ENCODE measurements around the gene DAB2.
"Not testable (repeated sequence)": the region's sequence is repeated elsewhere in the genome, so short reads cannot be mapped to it uniquely, and the experiment has no call there.

DAB2 gene

DNA sequence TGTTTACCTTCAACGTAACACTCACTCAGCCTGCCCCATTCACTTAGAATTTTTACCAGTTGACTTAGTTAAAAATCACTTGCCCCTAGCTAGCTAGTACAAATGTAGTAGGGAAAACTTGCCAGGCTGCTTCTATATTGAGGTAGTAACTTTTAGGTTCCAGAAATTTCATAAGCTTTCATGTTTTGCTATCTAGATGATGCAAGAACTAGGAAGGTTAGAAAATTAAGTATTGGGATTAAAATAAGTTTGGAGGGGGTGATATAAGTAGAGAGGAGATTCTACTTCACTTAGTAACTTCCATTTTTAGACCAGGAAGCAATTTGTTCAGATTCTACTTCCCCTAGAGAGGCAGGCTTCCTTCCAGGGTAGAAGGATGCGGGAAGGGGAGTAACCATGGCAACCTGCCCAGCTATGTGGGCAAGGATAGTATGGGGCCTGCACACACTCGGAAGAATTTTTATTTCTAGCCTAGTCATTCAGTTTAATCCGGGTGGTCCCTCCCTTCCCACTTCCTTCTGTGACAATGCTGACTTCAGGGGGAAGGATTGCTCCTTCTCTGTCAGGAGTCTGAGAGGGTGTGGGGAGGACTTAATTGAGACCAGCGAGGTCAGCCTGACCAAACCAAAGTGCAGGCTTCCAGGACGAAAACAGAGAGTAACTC lies 4.2 kb downstream of the DAB2 start:
- peak; percentile 70 for DNase-seq (ENCODE audit: low spot score)

DNA sequence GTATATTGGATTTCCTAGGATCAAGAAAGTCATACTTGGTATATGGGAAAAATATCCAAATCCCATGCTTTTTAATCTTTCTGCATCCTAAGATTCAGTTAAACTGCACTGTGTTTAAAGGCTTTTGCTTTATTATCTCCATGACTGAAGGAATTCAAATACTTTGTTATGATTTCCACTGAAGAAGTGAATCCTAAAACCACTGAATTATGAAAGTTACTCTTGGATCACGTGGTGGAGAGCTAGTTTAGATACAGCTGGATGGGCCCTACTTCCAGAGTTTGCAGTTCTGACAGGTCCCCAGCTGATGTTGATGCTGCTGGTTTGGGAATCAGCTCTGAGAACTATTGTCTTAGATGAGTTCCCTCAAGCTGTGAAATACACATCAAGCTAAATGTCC lies 5.0 kb downstream of the DAB2 start:
- no peak for DNase-seq (ENCODE audit: low spot score)

DNA sequence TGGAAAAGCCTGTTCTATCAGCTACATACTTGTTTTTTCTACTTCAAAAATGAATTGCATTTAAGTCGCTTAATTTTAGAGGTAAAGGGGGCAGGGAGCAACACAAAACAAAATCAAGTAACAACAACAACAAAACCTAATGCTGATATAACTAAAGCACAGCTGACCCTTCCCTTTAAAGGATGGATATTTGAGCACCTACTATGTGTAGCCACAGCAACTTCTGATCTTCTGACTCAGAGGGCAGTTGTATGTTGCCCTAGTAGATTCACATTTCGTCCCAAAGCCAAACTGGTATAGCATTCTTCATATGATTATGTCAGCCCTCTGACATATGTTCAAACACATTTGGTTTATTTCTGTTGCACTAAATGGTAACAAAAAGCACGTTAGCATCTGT lies 6.8 kb downstream of the DAB2 start:
- DNase-seq (ENCODE audit: low spot score), result no peak

DNA sequence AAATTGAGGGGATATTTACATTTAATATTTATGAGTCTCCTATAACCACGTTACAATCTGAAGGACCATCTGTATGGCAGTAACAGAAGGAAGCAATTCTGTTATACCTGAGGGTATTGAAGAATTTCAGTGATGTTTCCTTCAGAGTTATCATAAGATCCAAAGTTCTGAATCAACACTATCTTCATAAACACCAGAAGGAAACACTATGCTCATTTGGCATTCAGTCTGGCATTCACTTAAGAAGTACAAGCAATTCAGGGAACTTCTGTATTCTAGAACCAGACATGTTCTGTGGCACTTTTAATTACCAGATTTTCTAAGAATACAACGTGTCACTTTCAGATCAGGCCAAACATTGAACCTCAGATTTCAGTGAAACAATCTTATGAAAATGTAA lies 9.6 kb downstream of the DAB2 start:
- no peak for DNase-seq (ENCODE audit: low spot score)

DNA sequence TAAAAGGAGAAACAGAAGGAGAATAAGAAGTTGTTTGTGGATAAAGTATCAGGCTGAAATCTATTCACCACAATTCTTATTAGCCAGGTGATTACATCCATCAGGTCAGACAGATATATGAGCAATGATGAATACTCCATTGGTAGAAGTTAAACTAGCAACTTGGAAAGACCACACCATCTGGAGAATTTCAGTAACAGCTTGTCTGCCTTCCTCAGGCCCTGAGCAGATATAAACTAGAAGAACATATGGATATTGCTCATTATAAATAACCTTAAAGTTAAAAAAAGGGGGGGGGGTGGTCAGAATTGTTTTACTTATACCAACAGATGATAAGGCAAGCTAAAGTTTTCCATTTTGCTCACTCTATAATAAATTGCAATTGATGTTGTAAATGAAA lies 10.4 kb downstream of the DAB2 start:
- DNase-seq (ENCODE audit: low spot score), result no peak

DNA sequence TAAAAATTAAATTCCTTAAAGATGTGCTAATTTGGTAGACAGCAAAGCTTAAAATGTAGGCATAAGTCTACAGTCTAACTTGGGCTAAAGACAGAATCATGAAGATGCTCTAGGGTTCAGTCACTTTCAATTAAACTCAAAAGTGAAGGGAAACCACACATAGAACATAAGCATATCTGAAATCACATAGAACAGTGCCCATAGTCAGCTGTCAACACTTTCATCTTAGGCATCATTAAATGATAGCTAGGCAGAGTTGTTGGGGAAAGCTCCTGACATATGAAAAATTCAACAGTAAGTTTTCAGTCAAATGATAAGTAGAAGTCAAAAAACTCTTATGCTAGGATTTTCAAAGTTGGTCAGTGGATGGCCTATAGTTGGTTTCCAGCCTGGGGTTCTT lies 11.0 kb downstream of the DAB2 start:
- no peak for DNase-seq (ENCODE audit: low spot score)

DNA sequence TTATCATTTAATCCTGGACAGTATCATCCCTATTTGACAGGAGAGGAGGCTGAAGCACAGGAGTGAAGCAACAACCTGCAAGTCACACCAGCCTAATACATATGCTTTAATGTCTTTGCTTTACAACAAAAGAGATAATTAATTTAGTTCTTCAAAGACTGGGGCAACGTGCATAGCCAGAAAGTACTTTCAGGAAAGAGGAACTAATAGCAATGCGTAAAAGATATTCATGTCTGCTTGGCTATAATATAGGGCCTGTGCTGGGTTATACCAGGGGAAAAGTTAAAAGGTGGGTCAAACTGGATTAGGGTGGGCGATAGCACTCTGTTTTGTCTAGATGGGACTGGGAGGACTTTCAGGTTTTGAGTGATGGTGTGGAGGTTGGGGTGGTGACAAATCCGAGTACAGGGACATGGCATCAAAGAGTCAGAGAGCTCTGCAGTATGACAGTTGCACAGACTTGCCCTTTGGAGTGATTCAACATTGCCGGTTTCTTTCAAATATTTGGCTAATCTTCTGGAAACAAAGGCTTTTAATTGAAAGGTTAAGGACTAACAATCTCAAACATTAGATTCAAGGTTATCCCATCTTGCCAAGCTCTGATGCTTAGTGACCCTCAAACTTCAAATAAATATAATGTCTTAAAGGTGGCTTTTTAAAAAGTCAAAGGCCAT lies 11.9 kb downstream of the DAB2 start:
- DNase-seq (ENCODE audit: low spot score), result no peak

DNA sequence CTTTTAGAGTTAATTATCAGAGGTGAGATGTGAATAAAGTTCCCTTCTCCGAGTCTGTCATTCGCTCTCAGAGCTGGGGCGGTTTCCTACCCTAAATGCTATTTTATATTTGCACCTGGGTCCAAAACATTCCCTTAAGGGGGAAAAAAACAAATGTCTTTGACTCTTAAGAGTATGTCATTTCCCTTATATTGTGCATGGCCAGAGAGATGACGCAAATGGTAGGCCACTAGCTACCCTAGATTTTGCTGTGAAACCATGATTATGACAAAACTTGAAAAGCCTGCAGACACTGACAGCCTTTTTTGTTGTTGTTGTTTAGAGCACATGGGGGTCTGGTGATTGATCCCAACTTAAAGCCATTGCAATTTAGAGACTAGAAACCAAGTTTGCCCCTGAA lies 12.8 kb downstream of the DAB2 start:
- DNase-seq (ENCODE audit: low spot score), result no peak

DNA sequence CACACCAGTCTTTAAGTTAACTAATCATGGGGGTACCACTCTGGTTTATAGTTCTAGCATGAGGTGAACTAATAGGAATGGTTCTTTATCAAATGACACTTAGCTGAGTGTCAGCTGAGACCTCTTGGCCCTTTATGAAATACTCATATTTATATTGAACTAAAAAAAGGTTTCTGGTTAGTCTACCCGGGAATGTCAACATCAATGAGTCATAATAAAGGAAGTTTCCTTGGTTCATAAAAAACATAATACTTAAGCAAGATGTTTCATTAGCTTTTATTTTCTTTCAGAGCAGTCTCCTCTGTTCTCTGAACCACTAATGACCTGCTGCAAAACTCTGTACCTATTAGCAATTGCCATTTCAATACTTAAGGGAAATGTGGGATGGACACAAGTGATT lies 13.7 kb downstream of the DAB2 start:
- DNase-seq (ENCODE audit: low spot score), result no peak

DNA sequence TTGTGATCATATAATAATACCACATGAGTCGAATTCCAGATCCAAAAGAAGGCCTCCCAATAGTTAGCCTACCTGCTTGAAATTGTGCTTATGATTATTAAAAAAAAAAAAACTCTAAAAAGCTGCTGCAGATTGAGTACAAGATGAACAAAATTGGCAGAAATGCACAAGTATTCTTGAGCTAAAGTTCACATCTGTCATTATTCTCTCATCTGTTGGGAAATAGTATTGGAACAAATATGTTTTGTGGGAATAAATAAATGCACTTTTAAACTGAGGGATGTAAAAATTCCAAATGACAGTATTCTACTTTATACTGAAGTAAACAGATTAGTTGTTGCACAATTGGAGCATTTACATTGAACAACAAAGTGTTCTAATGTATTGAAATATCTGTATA lies 15.7 kb downstream of the DAB2 start:
- no peak for DNase-seq (ENCODE audit: low spot score)

DNA sequence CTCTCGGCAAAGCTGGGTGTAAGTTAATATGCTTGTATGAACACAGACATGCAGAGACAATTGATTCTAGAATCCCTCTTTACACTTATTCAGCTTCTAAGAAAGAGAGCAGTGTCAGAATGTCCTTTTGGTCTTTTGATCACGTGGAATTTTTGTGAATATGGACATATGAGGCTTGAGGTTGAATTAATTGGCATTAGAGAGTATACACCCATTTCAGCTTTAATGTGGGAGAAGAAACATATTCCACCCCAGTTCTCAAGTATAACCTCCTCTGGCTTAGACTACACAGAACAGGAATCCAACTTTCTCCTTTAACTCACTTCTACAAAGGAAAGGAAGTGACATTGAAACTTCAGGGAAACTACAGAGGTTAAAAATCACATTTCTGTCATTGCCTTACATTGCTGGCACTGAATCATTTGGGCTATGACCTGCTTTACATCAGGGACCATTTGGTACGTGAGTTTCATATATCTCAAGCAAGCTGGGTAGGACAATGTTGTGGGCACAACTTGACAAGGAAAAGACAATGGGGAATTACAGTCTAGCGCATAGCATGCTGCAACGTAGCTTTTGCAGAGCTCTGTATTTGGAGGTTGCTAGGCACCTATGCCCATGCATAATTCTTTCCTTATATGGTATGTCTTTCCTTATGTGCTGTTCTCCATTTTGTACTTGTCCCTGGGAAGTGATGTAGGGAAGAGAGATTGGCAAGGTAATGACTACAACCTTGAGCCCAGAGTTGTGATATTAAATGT lies 19.5 kb downstream of the DAB2 start:
- no peak for DNase-seq (ENCODE audit: low spot score)

DNA sequence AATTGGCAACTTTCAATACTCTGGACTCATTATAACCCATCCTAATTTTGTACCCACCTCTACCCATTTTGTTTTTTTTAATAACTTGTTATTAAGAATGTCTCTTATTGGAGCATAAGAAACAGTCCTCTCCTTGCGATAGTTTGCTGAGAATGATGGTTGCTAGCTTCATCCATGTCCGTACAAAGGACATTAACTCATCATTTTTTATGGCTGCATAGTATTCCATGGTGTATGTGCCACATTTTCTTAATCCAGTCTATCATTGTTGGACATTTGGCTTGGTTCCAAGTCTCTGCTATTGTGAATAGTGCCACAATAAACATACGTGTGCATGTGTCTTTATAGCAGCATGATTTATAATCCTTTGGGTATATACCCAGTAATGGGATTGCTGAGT lies 21.0 kb downstream of the DAB2 start:
- DNase-seq (ENCODE audit: low spot score), result not testable (repeated sequence)

DNA sequence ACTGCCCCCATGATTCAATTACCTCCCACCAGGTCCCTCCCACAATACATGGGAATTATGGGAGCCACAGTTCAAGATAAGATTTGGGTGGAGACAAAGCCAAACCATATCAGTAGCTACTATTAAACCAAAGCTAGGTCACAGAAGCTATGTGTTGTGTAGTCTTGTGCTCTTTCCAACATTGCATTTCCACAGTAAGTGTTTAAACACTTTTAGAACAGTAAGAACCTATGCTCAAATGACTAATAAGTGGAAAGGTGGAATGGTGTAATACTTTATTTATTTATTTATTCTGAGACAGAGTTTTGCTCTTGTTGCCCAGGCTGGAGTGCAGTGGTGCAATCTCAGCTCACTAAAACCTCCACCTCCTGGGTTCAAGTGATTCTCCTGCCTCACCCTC lies 22.6 kb downstream of the DAB2 start:
- not testable (repeated sequence) for DNase-seq (ENCODE audit: low spot score)

DNA sequence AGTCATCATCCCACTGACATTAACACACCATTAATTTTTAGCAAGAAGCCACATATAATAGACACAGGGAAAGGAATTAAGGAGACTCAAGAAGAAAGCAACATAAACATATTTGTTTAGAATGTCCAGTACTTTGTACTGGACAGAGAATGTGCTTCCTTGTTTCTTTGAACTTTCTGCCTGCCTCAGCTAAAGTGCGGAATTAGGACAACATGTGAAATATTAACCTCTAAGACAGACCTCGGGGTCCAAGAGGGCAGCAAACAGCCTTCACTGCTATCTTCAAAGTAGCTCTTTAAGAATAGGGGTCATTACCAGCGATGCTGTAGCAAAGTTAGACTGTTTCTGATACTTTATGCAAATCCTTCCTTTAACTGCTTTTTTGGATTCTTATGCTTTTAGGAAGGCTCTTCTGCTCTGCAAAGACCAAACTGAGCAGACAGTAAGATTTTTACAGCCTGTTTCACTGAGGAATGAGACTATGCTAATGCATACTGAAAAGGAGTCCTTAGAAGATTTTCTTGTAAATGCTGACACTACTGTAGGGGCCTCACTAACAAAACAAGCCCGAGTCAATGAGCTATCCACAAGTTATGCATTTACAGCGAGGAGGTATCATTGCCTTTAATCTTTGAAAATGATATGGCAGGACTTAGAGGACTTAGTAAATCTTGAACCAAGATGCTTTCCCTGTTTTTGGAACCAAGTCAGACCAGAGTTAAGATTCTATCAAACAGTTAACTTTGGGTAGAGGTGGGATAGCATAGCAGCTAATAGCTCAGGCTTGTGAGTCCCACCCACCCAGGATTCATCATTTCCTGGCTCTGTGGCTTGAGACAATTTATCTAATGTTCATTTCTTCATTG lies 23.8 kb downstream of the DAB2 start:
- DNase-seq (ENCODE audit: low spot score), result no peak

DNA sequence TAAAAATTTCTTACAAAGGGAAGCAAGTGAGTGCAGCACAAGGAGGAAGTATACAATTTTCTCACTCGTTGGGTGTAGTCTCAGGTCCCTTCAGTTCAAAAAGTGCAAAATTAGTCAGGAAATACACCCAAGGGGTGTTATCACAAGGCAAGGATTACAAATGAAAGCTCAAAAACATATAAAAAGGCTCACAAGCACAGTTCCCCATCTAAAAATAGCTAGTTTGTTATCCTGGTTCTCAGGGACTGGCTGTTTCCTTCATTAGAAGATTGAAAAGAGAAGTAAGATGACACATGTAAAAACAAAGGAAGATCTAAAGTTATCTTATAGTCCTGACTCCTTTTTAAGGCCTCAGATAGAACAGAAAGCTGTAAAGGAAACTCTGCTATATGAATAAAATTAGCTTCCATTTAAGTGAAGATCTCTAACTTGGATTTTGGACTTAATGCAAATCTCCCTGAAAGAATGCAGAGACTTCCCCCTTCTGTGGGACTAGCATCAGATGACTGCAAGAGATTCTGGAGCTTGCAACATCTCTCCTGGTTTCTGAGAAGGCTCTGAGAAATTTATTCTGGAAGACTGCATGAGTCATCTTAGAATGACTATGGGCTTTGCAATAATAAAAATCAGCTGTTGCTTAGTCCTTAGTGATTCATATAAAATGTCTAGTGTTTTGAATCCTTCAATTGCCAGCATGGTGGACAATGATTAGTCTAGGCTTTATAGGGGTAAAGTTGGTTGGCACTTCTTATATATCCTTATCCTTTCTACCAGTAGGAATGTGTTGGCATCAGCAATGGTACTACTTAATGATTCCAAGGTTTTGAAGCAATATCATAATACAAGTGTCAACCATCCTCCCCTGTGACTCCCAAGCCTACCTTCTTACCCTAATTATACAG lies 25.4 kb downstream of the DAB2 start:
- DNase-seq (ENCODE audit: low spot score), result peak; percentile 46

DNA sequence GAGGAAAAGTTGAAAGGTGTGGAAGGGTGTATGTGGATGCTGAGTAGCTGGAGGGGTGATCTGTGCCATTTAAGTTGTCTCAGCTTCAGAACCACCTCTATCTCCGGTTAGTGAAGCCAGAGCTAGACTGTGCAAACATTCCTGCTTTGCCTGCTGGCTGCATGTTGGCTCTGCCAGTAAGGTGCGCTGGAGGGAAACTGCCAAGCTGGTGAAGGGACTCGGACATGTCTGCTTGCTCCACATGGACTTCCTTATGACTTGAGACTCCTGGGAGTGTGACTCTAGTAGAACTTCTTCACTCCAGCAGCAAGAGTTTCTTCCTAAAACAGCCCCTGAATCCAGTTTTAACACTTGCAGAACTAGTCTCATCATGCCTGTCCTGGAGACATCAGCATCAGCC lies 27.9 kb downstream of the DAB2 start:
- no peak for DNase-seq (ENCODE audit: low spot score)

DNA sequence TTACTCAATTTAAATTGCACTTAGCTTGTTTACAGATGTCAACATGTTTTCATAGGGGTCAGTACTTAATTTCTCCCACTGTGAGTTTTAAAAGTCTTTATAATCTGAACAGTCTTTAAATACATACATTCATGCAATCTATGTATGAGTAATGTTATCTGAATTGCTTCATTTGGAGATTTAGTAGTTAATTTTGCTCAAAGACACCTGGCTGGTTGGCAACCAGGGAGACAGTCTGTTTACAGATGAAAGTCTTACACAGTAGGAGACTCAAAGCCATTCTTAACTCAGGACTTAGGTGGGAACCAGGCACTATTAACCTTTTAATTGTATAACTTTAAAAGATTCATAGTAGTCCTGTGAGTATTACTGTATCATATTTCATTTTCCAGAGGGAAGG lies 29.3 kb downstream of the DAB2 start:
- no peak for DNase-seq (ENCODE audit: low spot score)

DNA sequence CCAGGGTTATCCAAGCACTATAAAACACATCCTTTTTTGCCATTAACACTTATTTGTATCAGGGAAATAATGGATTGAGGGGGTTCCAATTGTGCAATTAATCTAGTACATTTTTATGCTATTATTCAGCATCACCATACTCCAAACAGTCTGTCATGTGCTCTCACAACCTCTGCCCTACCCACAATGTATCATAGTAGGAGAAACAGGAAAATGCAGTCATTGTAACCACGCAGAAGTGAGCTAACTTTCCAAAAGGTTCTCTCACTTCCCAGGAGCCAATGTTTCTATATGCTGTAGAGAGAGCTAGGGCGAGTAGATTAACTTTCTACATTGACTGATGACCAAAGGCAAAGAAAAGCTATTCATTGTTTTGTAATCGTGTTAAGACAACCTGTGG lies 29.8 kb downstream of the DAB2 start:
- DNase-seq (ENCODE audit: low spot score), result no peak

DNA sequence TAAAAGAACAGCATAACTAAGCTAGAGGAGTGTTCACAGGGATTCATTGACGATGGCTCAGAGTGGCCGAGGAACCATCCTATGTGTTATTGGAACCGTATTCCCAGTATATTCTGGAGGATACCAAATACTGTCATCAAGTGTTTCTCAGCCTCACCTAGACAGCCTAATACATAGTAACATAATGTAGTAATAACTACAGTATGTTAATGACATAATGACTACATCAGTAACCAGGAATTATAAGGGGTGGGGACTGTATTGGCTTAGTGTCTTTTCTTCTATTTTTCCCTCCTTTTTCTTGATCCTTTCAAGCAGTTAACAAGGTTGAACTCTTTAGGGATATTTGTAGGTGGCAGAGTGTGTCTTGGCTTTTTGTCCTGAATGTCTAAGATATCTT lies 33.8 kb downstream of the DAB2 start:
- DNase-seq (ENCODE audit: low spot score), result no peak

DNA sequence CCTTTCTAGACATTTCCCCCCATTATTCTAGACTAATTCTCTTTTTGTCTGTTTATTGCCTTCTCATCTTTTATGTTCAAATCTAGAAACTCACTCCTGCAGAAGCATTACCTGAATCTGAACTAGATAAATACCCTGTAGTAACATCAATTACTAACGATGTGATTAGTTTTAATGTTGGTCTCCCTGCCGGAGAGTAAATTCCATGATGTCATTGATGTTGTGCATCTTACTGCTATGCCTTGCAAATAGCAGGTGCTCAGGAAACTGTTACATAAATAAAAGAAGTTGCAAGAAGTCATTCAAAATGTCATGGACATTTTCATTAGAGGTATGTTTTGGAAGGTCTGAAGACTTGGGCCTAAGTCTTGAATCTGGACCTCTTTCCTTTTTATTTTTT lies 37.5 kb downstream of the DAB2 start:
- DNase-seq (ENCODE audit: low spot score), result no peak

DNA sequence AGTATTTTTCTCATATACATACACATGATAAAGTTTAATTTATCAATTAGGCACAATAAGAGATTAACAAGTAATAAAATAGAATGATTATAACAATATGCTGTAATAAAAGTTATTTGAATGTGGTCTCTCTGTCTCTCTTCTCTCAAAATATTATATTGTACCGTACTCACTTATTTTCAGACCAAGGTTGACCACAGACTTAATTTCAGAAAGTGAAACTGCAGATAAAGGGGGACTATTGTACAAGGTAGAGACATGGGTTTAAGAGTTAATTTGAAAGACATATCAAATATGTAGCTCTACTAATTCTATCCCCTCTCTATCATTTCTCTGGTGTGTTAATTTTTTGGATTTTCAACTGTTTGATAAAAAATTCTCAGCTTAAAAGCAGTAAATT lies 40.5 kb downstream of the DAB2 start:
- DNase-seq (ENCODE audit: low spot score), result no peak
